Measurements from ENCODE around the gene PRKCB. TPM values are rescaled to one million over a fixed set of nuclear protein-coding genes. Genes with fewer than 3 reads are reported as not detected.

Gene PRKCB
- total RNA-seq, 4 donors from 2014 or later = 2.0 to 8.6 (median 4.0) TPM

- H3K27ac ChIP-seq = no peak overlapping the region
- H3K4me3 ChIP-seq (replicated peaks in 1 of 3) = no peak overlapping the region
- H3K4me1 ChIP-seq = no peaks in the 10 kb centered on the region
- H3K27me3 ChIP-seq = no peaks in the 10 kb centered on the region
- intact Hi-C loops (cut with DNase I) = no loop called here
- DNase-seq = no peak
- H3K9me3 ChIP-seq = no peaks in the 10 kb centered on the region
- WGBS, 2 donors = 85 to 90% methylated on average over 7 to 8 of the region's 8 CpGs
- TF ChIP-seq, protein P1, sequence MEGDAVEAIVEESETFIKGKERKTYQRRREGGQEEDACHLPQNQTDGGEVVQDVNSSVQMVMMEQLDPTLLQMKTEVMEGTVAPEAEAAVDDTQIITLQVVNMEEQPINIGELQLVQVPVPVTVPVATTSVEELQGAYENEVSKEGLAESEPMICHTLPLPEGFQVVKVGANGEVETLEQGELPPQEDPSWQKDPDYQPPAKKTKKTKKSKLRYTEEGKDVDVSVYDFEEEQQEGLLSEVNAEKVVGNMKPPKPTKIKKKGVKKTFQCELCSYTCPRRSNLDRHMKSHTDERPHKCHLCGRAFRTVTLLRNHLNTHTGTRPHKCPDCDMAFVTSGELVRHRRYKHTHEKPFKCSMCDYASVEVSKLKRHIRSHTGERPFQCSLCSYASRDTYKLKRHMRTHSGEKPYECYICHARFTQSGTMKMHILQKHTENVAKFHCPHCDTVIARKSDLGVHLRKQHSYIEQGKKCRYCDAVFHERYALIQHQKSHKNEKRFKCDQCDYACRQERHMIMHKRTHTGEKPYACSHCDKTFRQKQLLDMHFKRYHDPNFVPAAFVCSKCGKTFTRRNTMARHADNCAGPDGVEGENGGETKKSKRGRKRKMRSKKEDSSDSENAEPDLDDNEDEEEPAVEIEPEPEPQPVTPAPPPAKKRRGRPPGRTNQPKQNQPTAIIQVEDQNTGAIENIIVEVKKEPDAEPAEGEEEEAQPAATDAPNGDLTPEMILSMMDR (IDR thresholded peaks at IDR 0.05) = no peak
- no peak for TF ChIP-seq POLR2A (IDR thresholded peaks at IDR 0.05)
- H3K36me3 ChIP-seq = no peaks in the 10 kb centered on the region
Observed at GRCh38 chr16:24071666-24072360, 236.0 kb downstream of the PRKCB start.

GRCh38 chr16:24073321-24073720 is 237.5 kb downstream of the PRKCB start:
- intact Hi-C loops (cut with DNase I) = no loop called here
- H3K36me3 ChIP-seq = no peaks in the 10 kb centered on the region
- TF ChIP-seq, protein P1 (IDR thresholded peaks at IDR 0.05) = no peak
- TF ChIP-seq POLR2A (IDR thresholded peaks at IDR 0.05) = no peak
- no peak overlapping the region for H3K27ac ChIP-seq
- 81 to 83% methylated on average over 8 of the region's 8 CpGs for WGBS, 2 donors
- H3K4me3 ChIP-seq (replicated peaks in 1 of 3) = no peak overlapping the region
- H3K4me1 ChIP-seq = no peaks in the 10 kb centered on the region
- H3K27me3 ChIP-seq = no peaks in the 10 kb centered on the region
- no peaks in the 10 kb centered on the region for H3K9me3 ChIP-seq
- DNase-seq = no peak

GRCh38 chr16:24074574-24074973 is 238.8 kb downstream of the PRKCB start:
- DNase-seq = no peak
- intact Hi-C loops (cut with DNase I) = no loop called here
- Histone ChIP-seq H3K9me3 (no peaks in the 10 kb centered on the region), H3K36me3 (no peaks in the 10 kb centered on the region), H3K4me3 (replicated peaks in 1 of 3) (no peak overlapping the region), H3K4me1 (no peaks in the 10 kb centered on the region), H3K27ac (no peak overlapping the region), H3K27me3 (no peaks in the 10 kb centered on the region)
- WGBS, 2 donors = 79 to 82% methylated on average over 5 of the region's 5 CpGs
- TF ChIP-seq, protein P1 (IDR thresholded peaks at IDR 0.05) = no peak
- no peak for TF ChIP-seq POLR2A (IDR thresholded peaks at IDR 0.05)

- no peak for TF ChIP-seq POLR2A (IDR thresholded peaks at IDR 0.05)
- TF ChIP-seq, protein P1 (IDR thresholded peaks at IDR 0.05) = no peak
- no peak for DNase-seq
- no peak overlapping the region for H3K4me3 ChIP-seq (replicated peaks in 1 of 3)
- WGBS, 2 donors = 77 to 93% methylated on average over 1 of the region's 1 CpG
- no peak overlapping the region for H3K27ac ChIP-seq
- intact Hi-C loops (cut with DNase I) = no loop called here
- H3K4me1 ChIP-seq = no peaks in the 10 kb centered on the region
- H3K36me3 ChIP-seq = no peaks in the 10 kb centered on the region
- H3K9me3 ChIP-seq = no peaks in the 10 kb centered on the region
- no peaks in the 10 kb centered on the region for H3K27me3 ChIP-seq
Observed at GRCh38 chr16:24075302-24075701, 239.5 kb downstream of the PRKCB start.

DNA sequence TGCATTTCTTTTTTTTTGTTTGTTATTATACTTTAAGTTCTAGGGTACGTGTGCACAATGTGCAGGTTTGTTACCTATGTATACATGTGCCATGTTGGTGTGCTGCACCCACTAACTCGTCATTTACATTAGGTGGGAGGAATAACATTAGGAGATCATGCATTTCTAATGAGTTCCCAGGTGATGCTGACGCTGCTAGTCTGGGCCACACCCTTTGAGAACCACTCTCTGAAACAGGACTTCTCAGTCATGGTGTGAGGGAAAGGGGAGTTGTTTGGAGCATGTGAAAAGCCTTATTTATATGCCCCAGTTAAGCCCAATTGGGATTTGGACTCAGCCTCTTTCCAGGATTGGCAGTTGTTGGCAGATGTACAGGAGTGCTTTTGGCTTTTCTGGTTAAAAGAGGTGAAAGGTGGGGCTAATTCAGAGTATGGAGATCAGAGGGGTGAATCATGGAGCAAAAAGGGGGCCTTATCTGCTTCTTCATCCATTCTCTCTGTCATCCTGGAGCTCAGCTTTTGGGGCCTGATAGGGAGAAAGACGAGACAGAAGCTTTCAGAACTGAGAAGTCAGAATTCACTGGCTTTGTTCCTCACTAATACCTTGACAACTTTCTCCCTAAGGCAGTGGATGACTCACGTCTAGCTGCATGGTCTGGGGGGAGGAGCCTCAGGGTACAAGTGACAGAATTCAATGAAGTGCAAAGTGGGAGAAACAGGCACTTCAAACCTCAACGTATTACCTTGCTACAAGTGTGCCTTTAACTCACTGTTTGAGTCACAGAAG is 240.3 kb downstream of the PRKCB start:
- DNase-seq = no peak
- WGBS, 2 donors = 37 to 46% methylated on average over 6 of the region's 6 CpGs

More for the DNA sequence above, 240.3 kb downstream of the PRKCB start:
- no peaks in the 10 kb centered on the region for H3K36me3 ChIP-seq
- no peak overlapping the region for H3K4me3 ChIP-seq (replicated peaks in 1 of 3)
- intact Hi-C loops (cut with DNase I) = no loop called here
- no peak overlapping the region for H3K27ac ChIP-seq
- no peaks in the 10 kb centered on the region for H3K9me3 ChIP-seq
- no peaks in the 10 kb centered on the region for H3K27me3 ChIP-seq
- no peaks in the 10 kb centered on the region for H3K4me1 ChIP-seq
- TF ChIP-seq POLR2A (IDR thresholded peaks at IDR 0.05) = no peak
- TF ChIP-seq, protein P1 (IDR thresholded peaks at IDR 0.05) = no peak

Measured in thyroid gland (tissue), 4 donors.